Activated T-helper 2 cell treated with anti-CD3 and anti-CD28 coated beads, Interferon-gamma antibody, Interleukin-2, Interleukin-4, amounts not matched to agents 10 μg/mL and 5 μg/mL and 100 μg/mL, durations not matched to agents 14 hours and 24 hours and 36 hours (primary cell): ENCODE data around the gene SRGAP2B. TPM values are rescaled to one million over a fixed set of nuclear protein-coding genes. Genes with fewer than 3 reads are reported as not detected.
"Not testable (repeated sequence)": the region's sequence is repeated elsewhere in the genome, so short reads cannot be mapped to it uniquely, and the experiment has no call there.

Experiments used
- DNase-seq: peaks from one replicate; pipeline ENCODE4 v3.0.0; 2021; ENCODE audit warnings: low spot score
- H3K27ac Mint-ChIP-seq: one replicate; pipeline ENCODE4 v1.8.0; 2021; ENCODE audit warnings: mixed read lengths
- H3K27me3 Mint-ChIP-seq: one replicate; pipeline ENCODE4 v1.8.0; 2021; ENCODE audit warnings: low read depth, mixed read lengths
- H3K36me3 Mint-ChIP-seq: one replicate; pipeline ENCODE4 v1.8.0; 2021; ENCODE audit warnings: low read depth, mixed read lengths
- H3K4me1 Mint-ChIP-seq: one replicate; pipeline ENCODE4 v1.8.0; 2021; ENCODE audit warnings: low read depth, mixed read lengths
- H3K4me3 Mint-ChIP-seq: one replicate; pipeline ENCODE4 v1.8.0; 2021; ENCODE audit warnings: low read depth, mild to moderate bottlenecking, moderate library complexity, mixed read lengths
- H3K9me3 Mint-ChIP-seq: one replicate; pipeline ENCODE4 v1.8.0; 2021; ENCODE audit warnings: mixed read lengths
- intact Hi-C: fragments of 100-400 bp; cut with micrococcal nuclease; formaldehyde crosslinking; loops from one replicate; pipeline ENCODE4 v1.15.1; 2023
- total RNA-seq: library from RNA; stranded (reverse); gene quantifications from 2 replicates; pipeline ENCODE4 v1.2.3, GENCODE V29; 2022

Gene SRGAP2B
- 43.5 and 47.2 TPM in 2 replicates for total RNA-seq

- H3K4me1 Mint-ChIP-seq, H3K27ac Mint-ChIP-seq, intact Hi-C loops, H3K36me3 Mint-ChIP-seq, DNase-seq, H3K9me3 Mint-ChIP-seq, H3K27me3 Mint-ChIP-seq: not testable (repeated sequence)
- peak within 1 kb of the TSS; percentile 51 for H3K4me3 Mint-ChIP-seq
Measured at GRCh38 chr1:145095284-145096057, at the start of gene SRGAP2B, which contains the start of gene FAM72D. Gene SRGAP2B, minus strand, starts transcription at chr1:145095328. Its CDS starts 2,427 bp downstream, at chr1:145092901. Gene FAM72D, plus strand, starts transcription at chr1:145095974. Its CDS starts 874 bp downstream, at chr1:145096848.

GRCh38 chr1:145144264-145144913 lies 49.3 kb upstream of the SRGAP2B start:
- H3K36me3 Mint-ChIP-seq, H3K27ac Mint-ChIP-seq, H3K9me3 Mint-ChIP-seq, H3K4me3 Mint-ChIP-seq, DNase-seq, intact Hi-C loops, H3K4me1 Mint-ChIP-seq, H3K27me3 Mint-ChIP-seq: not testable (repeated sequence)

GRCh38 chr1:145140549-145140948 lies 45.4 kb upstream of the SRGAP2B start:
- H3K36me3 Mint-ChIP-seq, H3K27me3 Mint-ChIP-seq, H3K27ac Mint-ChIP-seq, H3K9me3 Mint-ChIP-seq, H3K4me1 Mint-ChIP-seq, intact Hi-C loops, DNase-seq, H3K4me3 Mint-ChIP-seq: not testable (repeated sequence)

GRCh38 chr1:145134476-145134875 lies 39.3 kb upstream of the SRGAP2B start:
- H3K36me3 Mint-ChIP-seq, H3K27ac Mint-ChIP-seq, H3K27me3 Mint-ChIP-seq, H3K4me3 Mint-ChIP-seq, intact Hi-C loops, DNase-seq, H3K4me1 Mint-ChIP-seq, H3K9me3 Mint-ChIP-seq: not testable (repeated sequence)

GRCh38 chr1:145128697-145129469 lies 33.8 kb upstream of the SRGAP2B start:
- H3K9me3 Mint-ChIP-seq, H3K36me3 Mint-ChIP-seq, intact Hi-C loops, DNase-seq, H3K4me1 Mint-ChIP-seq, H3K27ac Mint-ChIP-seq, H3K27me3 Mint-ChIP-seq, H3K4me3 Mint-ChIP-seq: not testable (repeated sequence)

GRCh38 chr1:145127144-145127543 lies 32.0 kb upstream of the SRGAP2B start:
- H3K27ac Mint-ChIP-seq, H3K4me1 Mint-ChIP-seq: not testable (repeated sequence)

GRCh38 chr1:145125112-145125511 lies 30.0 kb upstream of the SRGAP2B start:
- intact Hi-C loops, DNase-seq, H3K36me3 Mint-ChIP-seq, H3K4me1 Mint-ChIP-seq, H3K27ac Mint-ChIP-seq, H3K27me3 Mint-ChIP-seq, H3K4me3 Mint-ChIP-seq, H3K9me3 Mint-ChIP-seq: not testable (repeated sequence)

More at GRCh38 chr1:145127144-145127543, 32.0 kb upstream of the SRGAP2B start:
- intact Hi-C loops, H3K27me3 Mint-ChIP-seq, H3K36me3 Mint-ChIP-seq, H3K9me3 Mint-ChIP-seq, DNase-seq, H3K4me3 Mint-ChIP-seq: not testable (repeated sequence)

- H3K36me3 Mint-ChIP-seq, result not testable (repeated sequence)
Measured at GRCh38 chr1:145123992-145124641, 29.0 kb upstream of the SRGAP2B start.

GRCh38 chr1:145123062-145123395 lies 27.9 kb upstream of the SRGAP2B start:
- H3K36me3 Mint-ChIP-seq, H3K27me3 Mint-ChIP-seq, H3K9me3 Mint-ChIP-seq, DNase-seq, H3K27ac Mint-ChIP-seq, H3K4me3 Mint-ChIP-seq, H3K4me1 Mint-ChIP-seq, intact Hi-C loops: not testable (repeated sequence)

More at GRCh38 chr1:145123992-145124641, 29.0 kb upstream of the SRGAP2B start:
- H3K27ac Mint-ChIP-seq, H3K9me3 Mint-ChIP-seq, H3K27me3 Mint-ChIP-seq, H3K4me3 Mint-ChIP-seq, intact Hi-C loops, DNase-seq, H3K4me1 Mint-ChIP-seq: not testable (repeated sequence)

GRCh38 chr1:145122344-145123061 lies 27.4 kb upstream of the SRGAP2B start:
- DNase-seq, H3K9me3 Mint-ChIP-seq, intact Hi-C loops, H3K36me3 Mint-ChIP-seq, H3K27me3 Mint-ChIP-seq, H3K27ac Mint-ChIP-seq, H3K4me1 Mint-ChIP-seq, H3K4me3 Mint-ChIP-seq: not testable (repeated sequence)

GRCh38 chr1:145119842-145120241 lies 24.7 kb upstream of the SRGAP2B start:
- H3K4me3 Mint-ChIP-seq, H3K27ac Mint-ChIP-seq, intact Hi-C loops, H3K27me3 Mint-ChIP-seq, H3K4me1 Mint-ChIP-seq, H3K36me3 Mint-ChIP-seq, DNase-seq, H3K9me3 Mint-ChIP-seq: not testable (repeated sequence)
